Kidney epithelial cell (primary cell): Measurements from ENCODE around the gene UGGT1. TPM values are rescaled to one million over a fixed set of nuclear protein-coding genes. Genes with fewer than 3 reads are reported as not detected.

ENCODE experiments used
- DNase-seq: peaks from one replicate; pipeline ENCODE4 v3.0.0-alpha.2; 2010; ENCODE audit warnings: low read depth
- H3K27me3 ChIP-seq: 2 replicates; pipeline ENCODE4 v1.6.0; 2011; ENCODE audit warnings: low read length; ENCODE audit not compliant: control insufficient read depth, insufficient read depth
- H3K36me3 ChIP-seq: 2 replicates; pipeline ENCODE4 v1.5.1; 2011; ENCODE audit warnings: low read length; ENCODE audit not compliant: control insufficient read depth, insufficient read depth
- H3K4me3 ChIP-seq: 2 replicates; pipeline ENCODE4 v1.5.1; 2011; ENCODE audit warnings: low read depth, mild to moderate bottlenecking, control low read depth, low read length
- total RNA-seq: library from RNA; depleted of rRNA; stranded (reverse); fragments of >200 nt; gene quantifications from 2 replicates; pipeline ENCODE4 v1.2.3, GENCODE V29; 2015
- TF ChIP-seq, protein P1 (sequence below): IDR thresholded peaks from 2 replicates; pipeline ENCODE4 v1.5.1; 2011; ENCODE audit warnings: mild to moderate bottlenecking, moderate library complexity, low read length, control low read depth, inconsistent platforms; ENCODE audit not compliant: insufficient read depth, poor library complexity, severe bottlenecking

The UGGT1 gene
- total RNA-seq, 1 donor from 2014 or later, result 67.8 TPM

DNA sequence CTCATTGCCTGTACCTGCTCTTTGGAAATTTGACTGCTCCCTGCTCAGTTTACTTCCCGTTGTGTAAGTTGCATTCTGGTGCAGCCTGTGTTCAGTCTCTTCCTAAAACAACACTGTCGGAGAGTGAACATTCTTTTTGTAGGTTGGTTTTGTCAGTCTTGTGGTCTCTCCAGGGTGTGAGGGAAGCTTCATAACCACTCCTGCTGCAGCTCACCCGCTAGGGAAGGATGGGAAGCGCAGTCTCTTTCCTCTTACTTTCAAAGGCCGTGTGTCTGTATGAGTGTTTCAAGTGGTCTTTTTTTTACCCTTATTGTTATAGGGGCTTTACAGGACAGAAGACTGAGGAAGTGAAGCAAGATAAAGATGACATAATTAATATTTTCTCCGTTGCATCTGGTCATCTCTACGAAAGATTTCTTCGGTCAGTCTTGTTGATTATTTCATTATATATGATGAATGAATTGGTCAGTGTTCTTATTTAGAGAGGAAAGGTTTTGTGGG is 87.2 kb downstream of the UGGT1 start:
- Histone ChIP-seq H3K4me3 (no peak overlapping the region), H3K36me3 (peaks cover 1% of the 10 kb centered on the region), H3K27me3 (no peaks in the 10 kb centered on the region)
- TF ChIP-seq, protein P1, sequence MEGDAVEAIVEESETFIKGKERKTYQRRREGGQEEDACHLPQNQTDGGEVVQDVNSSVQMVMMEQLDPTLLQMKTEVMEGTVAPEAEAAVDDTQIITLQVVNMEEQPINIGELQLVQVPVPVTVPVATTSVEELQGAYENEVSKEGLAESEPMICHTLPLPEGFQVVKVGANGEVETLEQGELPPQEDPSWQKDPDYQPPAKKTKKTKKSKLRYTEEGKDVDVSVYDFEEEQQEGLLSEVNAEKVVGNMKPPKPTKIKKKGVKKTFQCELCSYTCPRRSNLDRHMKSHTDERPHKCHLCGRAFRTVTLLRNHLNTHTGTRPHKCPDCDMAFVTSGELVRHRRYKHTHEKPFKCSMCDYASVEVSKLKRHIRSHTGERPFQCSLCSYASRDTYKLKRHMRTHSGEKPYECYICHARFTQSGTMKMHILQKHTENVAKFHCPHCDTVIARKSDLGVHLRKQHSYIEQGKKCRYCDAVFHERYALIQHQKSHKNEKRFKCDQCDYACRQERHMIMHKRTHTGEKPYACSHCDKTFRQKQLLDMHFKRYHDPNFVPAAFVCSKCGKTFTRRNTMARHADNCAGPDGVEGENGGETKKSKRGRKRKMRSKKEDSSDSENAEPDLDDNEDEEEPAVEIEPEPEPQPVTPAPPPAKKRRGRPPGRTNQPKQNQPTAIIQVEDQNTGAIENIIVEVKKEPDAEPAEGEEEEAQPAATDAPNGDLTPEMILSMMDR, result no peak
- no peak for DNase-seq

DNA sequence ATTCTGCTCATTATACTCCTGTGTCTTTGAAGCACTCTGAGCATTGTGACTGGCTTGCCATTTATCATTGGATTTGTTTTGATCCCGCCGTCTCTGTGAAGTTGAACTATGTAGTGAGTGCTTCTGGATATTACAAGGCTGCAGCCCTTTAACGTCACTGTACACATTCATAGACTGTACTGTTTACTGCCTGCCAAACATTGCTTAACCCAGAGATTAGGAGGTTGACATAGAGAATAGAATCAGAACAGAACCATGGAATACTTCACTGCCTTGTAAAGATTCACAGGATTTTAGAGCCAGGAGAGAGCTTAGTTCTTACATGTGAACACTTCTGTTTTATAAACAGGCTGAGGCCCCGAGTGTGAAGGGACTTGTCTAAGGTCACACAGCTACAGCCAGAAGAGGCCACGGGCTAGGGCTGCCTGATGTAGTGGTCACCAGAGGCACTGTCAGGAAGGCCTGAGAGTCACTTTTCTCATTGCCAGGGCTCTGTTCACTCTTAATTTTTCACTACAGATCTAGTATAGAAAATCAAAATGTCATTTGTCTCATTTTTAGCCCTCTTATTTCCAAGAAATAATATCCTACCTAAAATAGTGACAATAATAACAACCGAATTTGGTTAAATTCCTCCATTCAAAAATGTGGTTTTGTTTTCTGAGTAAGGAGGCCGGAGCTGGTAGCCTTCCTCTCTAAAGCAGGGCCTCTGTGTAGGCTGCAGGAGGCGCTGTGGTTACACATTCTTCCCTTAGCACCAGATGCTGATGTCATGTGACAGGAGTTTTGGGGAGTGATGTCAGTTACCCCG is 87.9 kb downstream of the UGGT1 start:
- H3K36me3 ChIP-seq, result peaks cover 1% of the 10 kb centered on the region
- no peaks in the 10 kb centered on the region for H3K27me3 ChIP-seq
- TF ChIP-seq, protein P1, result peak; percentile 79
- no peak for DNase-seq
- no peak overlapping the region for H3K4me3 ChIP-seq

DNA sequence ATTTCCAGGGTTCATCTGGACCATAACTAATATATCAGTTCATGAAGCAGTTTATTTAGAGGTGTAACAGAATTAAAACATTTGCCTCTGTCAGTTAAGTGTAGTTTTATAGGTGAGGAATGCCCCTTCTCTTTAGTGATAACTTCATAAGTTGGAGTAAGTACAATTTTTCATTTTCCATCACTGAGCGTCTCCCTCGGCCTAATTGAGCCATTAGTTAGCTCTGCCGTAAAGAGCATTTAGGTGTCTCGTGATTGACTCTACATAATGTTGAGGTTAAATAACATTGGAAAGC is 88.4 kb downstream of the UGGT1 start:
- TF ChIP-seq, protein P1, result no peak
- Histone ChIP-seq H3K27me3 (no peaks in the 10 kb centered on the region), H3K36me3 (peaks cover 1% of the 10 kb centered on the region), H3K4me3 (no peak overlapping the region)
- no peak for DNase-seq

DNA sequence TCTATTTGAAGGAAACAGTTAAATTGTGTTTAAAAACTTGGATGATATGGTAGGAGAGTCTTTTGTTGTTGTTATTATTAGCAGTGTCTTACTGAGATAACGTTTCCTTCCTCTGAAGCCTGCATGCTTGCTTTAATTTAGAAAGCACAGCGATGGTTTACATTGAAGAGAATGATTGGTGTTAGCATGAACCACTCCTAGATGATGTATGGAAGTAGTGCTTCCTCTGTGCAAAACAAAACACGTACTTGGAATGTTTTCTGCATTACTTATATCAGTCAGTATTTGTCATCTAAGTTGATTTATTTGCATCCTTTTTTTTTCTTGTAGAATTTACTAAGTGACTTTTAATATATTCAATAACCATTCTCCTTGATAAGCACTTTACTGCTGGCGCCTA is 89.0 kb downstream of the UGGT1 start:
- Histone ChIP-seq H3K4me3 (no peak overlapping the region), H3K36me3 (peaks cover 1% of the 10 kb centered on the region), H3K27me3 (no peaks in the 10 kb centered on the region)
- TF ChIP-seq, protein P1, result no peak
- DNase-seq, result no peak

DNA sequence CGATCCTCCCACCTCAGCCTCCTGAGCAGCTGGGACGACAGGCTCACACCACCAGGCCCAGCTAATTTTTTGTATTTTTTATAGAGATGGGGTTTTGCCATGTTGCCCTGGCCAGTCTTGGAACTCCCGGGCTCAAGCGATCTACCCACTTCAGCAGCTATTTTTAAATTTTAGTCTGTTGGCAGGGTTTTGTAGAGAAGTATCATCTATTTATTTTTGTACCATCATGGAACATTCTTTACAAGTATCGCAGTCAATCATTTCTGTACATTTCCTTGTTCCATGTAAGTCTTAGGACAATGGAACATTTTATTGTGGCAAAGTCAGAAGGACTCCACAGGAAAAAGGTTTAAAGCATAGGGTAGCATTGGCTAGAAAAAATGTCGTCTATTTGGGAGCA is 94.6 kb downstream of the UGGT1 start:
- no peaks in the 10 kb centered on the region for H3K36me3 ChIP-seq

More for the DNA sequence above, 94.6 kb downstream of the UGGT1 start:
- TF ChIP-seq, protein P1, result no peak
- Histone ChIP-seq H3K27me3 (no peaks in the 10 kb centered on the region), H3K4me3 (no peak overlapping the region)
- DNase-seq, result no peak
